ENCODE measurements around the gene SLC37A2. TPM values are rescaled to one million over a fixed set of nuclear protein-coding genes. Genes with fewer than 3 reads are reported as not detected.

Gene SLC37A2
- total RNA-seq (2022; extraction: Qiagen RNA extraction; ENCODE audit: low read depth): 0.05 to 0.16 TPM (median 0.10 TPM) in 4 of 5 replicates, not detected in the other

DNA sequence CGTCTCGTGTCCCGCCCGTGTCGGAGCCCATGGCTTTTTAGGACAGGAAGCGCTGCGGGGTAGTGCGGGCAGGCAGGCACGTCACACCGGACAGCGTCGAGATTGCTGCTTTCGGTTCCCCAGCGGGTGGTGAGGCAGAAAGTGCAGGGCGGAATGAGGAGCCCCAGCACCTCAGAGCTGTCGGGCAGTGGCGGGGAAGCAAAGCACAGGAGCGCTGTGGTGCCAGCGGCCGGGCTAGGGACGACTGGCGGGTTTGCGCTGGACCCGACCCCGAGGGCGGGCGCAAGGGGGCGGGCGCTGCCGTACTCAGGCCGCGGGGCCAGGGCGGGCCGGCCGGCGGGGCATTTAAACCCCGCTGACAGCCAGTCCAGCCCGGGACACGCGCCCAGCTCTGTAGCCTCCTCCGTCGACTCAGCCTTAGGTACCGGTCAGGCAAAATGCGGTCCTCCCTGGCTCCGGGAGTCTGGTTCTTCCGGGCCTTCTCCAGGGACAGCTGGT, at the start of gene SLC37A2:
Gene SLC37A2 (plus strand): TSS at position 375 of the 498 bp plus-strand sequence. CDS start 63 bp downstream, at position 438.

DNA sequence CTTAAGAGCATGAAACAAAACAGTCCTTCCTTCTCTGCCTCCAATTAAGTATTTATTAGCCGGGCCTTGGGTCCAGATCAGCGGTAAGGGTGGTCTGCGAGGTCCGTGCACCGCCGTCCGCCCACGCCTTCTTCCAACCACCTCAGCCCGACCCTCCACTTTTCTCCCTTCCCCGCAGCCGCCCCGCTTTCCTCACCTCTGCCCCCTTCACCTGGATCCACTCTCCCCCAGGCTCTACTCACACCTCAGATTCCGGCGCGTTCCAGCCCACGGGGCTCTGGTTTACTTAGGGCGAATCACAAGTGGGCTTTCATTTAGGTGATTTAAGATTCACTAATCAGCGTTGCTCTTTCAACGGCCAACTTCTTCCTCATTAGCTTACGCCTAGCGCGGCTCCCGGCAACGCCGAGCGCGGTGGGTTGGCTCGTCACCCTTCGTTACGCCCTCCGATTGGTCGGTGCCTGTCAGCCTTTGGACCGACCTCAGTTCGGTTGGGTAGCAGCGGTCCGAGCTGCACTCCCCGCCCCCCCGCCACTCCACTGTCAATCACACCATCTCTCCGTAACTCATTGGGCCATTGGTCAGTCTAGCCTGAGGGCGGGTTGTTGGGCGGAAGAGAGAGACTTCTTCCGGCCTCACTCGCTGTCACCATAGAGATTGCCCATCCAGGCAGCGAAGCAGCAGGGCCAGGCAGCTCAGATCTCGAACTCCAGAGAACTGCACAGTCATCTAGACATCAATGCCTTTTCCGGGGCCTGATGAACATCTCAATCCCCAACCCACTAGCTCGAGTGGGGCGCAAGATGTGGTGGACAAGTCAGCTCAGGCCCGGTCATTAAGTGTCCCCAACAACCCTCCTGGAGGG, 48.5 kb downstream of the SLC37A2 start, which contains the start of gene TMEM218:
Gene TMEM218 (minus strand): TSS at position 284 of the 865 bp plus-strand sequence. CDS start 9,385 bp downstream, outside the sequence.

Other genes starting within 250 kb of the SLC37A2 start
- gene ROBO3, start 197.9 kb upstream of the SLC37A2 start, total RNA-seq (2022; extraction: Qiagen RNA extraction; ENCODE audit: low read depth): 1.9 to 2.7 TPM (median 2.1 TPM) in 5 replicates
- gene ROBO4, start 165.4 kb upstream of the SLC37A2 start, total RNA-seq (2022; extraction: Qiagen RNA extraction; ENCODE audit: low read depth): not detected in 5 replicates
- gene HEPN1, start 144.1 kb upstream of the SLC37A2 start, total RNA-seq (2022; extraction: Qiagen RNA extraction; ENCODE audit: low read depth): not detected in 5 replicates
- not detected in 5 replicates for gene HEPACAM, start 127.3 kb upstream of the SLC37A2 start, total RNA-seq (2022; extraction: Qiagen RNA extraction; ENCODE audit: low read depth)
- 0.29 to 0.67 TPM (median 0.52 TPM) in 5 replicates for gene CCDC15, start 109.1 kb upstream of the SLC37A2 start, total RNA-seq (2022; extraction: Qiagen RNA extraction; ENCODE audit: low read depth)
- gene TMEM218, start 48.3 kb downstream of the SLC37A2 start, total RNA-seq (2022; extraction: Qiagen RNA extraction; ENCODE audit: low read depth): 21.1 to 24.7 TPM (median 22.4 TPM) in 5 replicates
- 0.05 TPM in 1 of 5 replicates, not detected in the others for gene PKNOX2, start 101.4 kb downstream of the SLC37A2 start, total RNA-seq (2022; extraction: Qiagen RNA extraction; ENCODE audit: low read depth)